Activated CD4-positive, alpha-beta memory T cell treated with anti-CD3 and anti-CD28 coated beads for 36 hours (primary cell): ENCODE measurements around the gene PRDM16. TPM values are rescaled to one million over a fixed set of nuclear protein-coding genes. Genes with fewer than 3 reads are reported as not detected.

ENCODE experiments used
- CTCF ChIA-PET: fragments of 350-600 bp; sonication (Branson Sonifier 250); formaldehyde crosslinking; loops from one replicate; lab custom pipeline; 2021; ENCODE audit warnings: antibody characterized with exemption, inconsistent platforms; lab: Charles Lee
- POLR2A ChIA-PET: fragments of 350-600 bp; sonication (Branson Sonifier 250); formaldehyde crosslinking; loops from one replicate; lab custom pipeline; 2021; ENCODE audit warnings: antibody characterized with exemption; lab: Charles Lee
- DNase-seq: peaks from one replicate; pipeline ENCODE4 v3.0.0-alpha.2; 2020
- H3K27ac Mint-ChIP-seq: one replicate; pipeline ENCODE4 v1.8.0; 2021; ENCODE audit warnings: mixed read lengths
- H3K27me3 Mint-ChIP-seq: one replicate; pipeline ENCODE4 v1.8.0; 2021; ENCODE audit warnings: mixed read lengths
- H3K36me3 Mint-ChIP-seq: one replicate; pipeline ENCODE4 v1.8.0; 2021; ENCODE audit warnings: mixed read lengths
- H3K4me1 Mint-ChIP-seq: one replicate; pipeline ENCODE4 v1.8.0; 2021; ENCODE audit warnings: low read depth, mixed read lengths
- H3K4me3 Mint-ChIP-seq: one replicate; pipeline ENCODE4 v1.8.0; 2021; ENCODE audit warnings: mild to moderate bottlenecking, mixed read lengths
- H3K9me3 Mint-ChIP-seq: one replicate; pipeline ENCODE4 v1.8.0; 2021; ENCODE audit warnings: mixed read lengths
- intact Hi-C: fragments of 100-400 bp; cut with micrococcal nuclease; formaldehyde crosslinking; loops from one replicate; pipeline ENCODE4 v1.15.1; 2023
- total RNA-seq, 2 experiments: library from RNA; stranded (reverse); gene quantifications; one replicate each; pipeline ENCODE4 v1.2.3, GENCODE V29; 2021

Gene PRDM16
- total RNA-seq, 2 experiments from 2014 or later, result not detected

- Mint-ChIP-seq H3K27ac (no peak overlapping the region), H3K9me3 (no peaks in the 10 kb centered on the region), H3K4me1 (no peaks in the 10 kb centered on the region), H3K36me3 (no peaks in the 10 kb centered on the region), H3K27me3 (peaks cover 28% of the 10 kb centered on the region), H3K4me3 (no peak overlapping the region)
- no peak for DNase-seq
- intact Hi-C loops, result no loop called here
- ChIA-PET CTCF (no interaction called here), POLR2A (no interaction called here)
These were observed 100.8 kb downstream of the PRDM16 start for GRCh38 chr1:3169665-3170356.

GRCh38 chr1:3170561-3171453, 101.8 kb downstream of the PRDM16 start:
- Mint-ChIP-seq H3K27me3 (peaks cover 29% of the 10 kb centered on the region), H3K4me1 (no peaks in the 10 kb centered on the region), H3K27ac (no peak overlapping the region), H3K36me3 (no peaks in the 10 kb centered on the region), H3K9me3 (no peaks in the 10 kb centered on the region), H3K4me3 (no peak overlapping the region)
- intact Hi-C loops, result no loop called here
- POLR2A ChIA-PET, result no interaction called here
- CTCF ChIA-PET, result no interaction called here
- no peak for DNase-seq

- Mint-ChIP-seq H3K4me1 (no peaks in the 10 kb centered on the region), H3K27me3 (peaks cover 29% of the 10 kb centered on the region), H3K9me3 (no peaks in the 10 kb centered on the region), H3K36me3 (no peaks in the 10 kb centered on the region), H3K27ac (no peak overlapping the region), H3K4me3 (no peak overlapping the region)
- intact Hi-C loops, result no loop called here
- ChIA-PET CTCF (no interaction called here), POLR2A (no interaction called here)
- DNase-seq, result no peak
These were observed 102.8 kb downstream of the PRDM16 start for GRCh38 chr1:3171761-3172160.

- ChIA-PET CTCF (no interaction called here), POLR2A (no interaction called here)
- Mint-ChIP-seq H3K27ac (no peak overlapping the region), H3K9me3 (no peaks in the 10 kb centered on the region), H3K27me3 (peaks cover 29% of the 10 kb centered on the region), H3K36me3 (no peaks in the 10 kb centered on the region), H3K4me1 (no peaks in the 10 kb centered on the region), H3K4me3 (no peak overlapping the region)
- intact Hi-C loops, result no loop called here
- no peak for DNase-seq
These were observed 103.7 kb downstream of the PRDM16 start for GRCh38 chr1:3172431-3173380.

GRCh38 chr1:3173381-3173980, 104.5 kb downstream of the PRDM16 start:
- Mint-ChIP-seq H3K4me1 (no peaks in the 10 kb centered on the region), H3K36me3 (no peaks in the 10 kb centered on the region), H3K9me3 (no peaks in the 10 kb centered on the region), H3K4me3 (no peak overlapping the region), H3K27me3 (peaks cover 29% of the 10 kb centered on the region), H3K27ac (no peak overlapping the region)
- CTCF ChIA-PET, result no interaction called here
- intact Hi-C loops, result no loop called here
- POLR2A ChIA-PET, result no interaction called here
- no peak for DNase-seq

GRCh38 chr1:3174487-3175247, 105.7 kb downstream of the PRDM16 start:
- peaks cover 29% of the 10 kb centered on the region for H3K27me3 Mint-ChIP-seq
- CTCF ChIA-PET, result no interaction called here
- no peak overlapping the region for H3K27ac Mint-ChIP-seq
- no peak overlapping the region for H3K4me3 Mint-ChIP-seq
- H3K4me1 Mint-ChIP-seq, result no peaks in the 10 kb centered on the region
- DNase-seq, result no peak
- no peaks in the 10 kb centered on the region for H3K9me3 Mint-ChIP-seq
- POLR2A ChIA-PET, result no interaction called here
- intact Hi-C loops, result no loop called here
- no peaks in the 10 kb centered on the region for H3K36me3 Mint-ChIP-seq

- Mint-ChIP-seq H3K4me3 (no peak overlapping the region), H3K27ac (no peak overlapping the region), H3K9me3 (no peaks in the 10 kb centered on the region), H3K36me3 (no peaks in the 10 kb centered on the region), H3K27me3 (peaks cover 27% of the 10 kb centered on the region), H3K4me1 (no peaks in the 10 kb centered on the region)
- no peak for DNase-seq
- CTCF ChIA-PET, result no interaction called here
- POLR2A ChIA-PET, result no interaction called here
- intact Hi-C loops, result no loop called here
These were observed 106.5 kb downstream of the PRDM16 start for GRCh38 chr1:3175486-3175885.

GRCh38 chr1:3176028-3176427, 107.0 kb downstream of the PRDM16 start:
- intact Hi-C loops, result no loop called here
- no peaks in the 10 kb centered on the region for H3K4me1 Mint-ChIP-seq
- no peaks in the 10 kb centered on the region for H3K9me3 Mint-ChIP-seq
- ChIA-PET CTCF (no interaction called here), POLR2A (no interaction called here)
- DNase-seq, result no peak
- no peaks in the 10 kb centered on the region for H3K36me3 Mint-ChIP-seq
- H3K4me3 Mint-ChIP-seq, result no peak overlapping the region
- peaks cover 26% of the 10 kb centered on the region for H3K27me3 Mint-ChIP-seq
- no peak overlapping the region for H3K27ac Mint-ChIP-seq

- no peak overlapping the region for H3K4me3 Mint-ChIP-seq
- H3K4me1 Mint-ChIP-seq, result no peaks in the 10 kb centered on the region
- intact Hi-C loops, result no loop called here
- no peak for DNase-seq
- H3K9me3 Mint-ChIP-seq, result no peaks in the 10 kb centered on the region
- H3K27ac Mint-ChIP-seq, result no peak overlapping the region
- ChIA-PET CTCF (no interaction called here), POLR2A (no interaction called here)
- H3K36me3 Mint-ChIP-seq, result no peaks in the 10 kb centered on the region
- peaks cover 22% of the 10 kb centered on the region for H3K27me3 Mint-ChIP-seq
These were observed 107.8 kb downstream of the PRDM16 start for GRCh38 chr1:3176820-3177219.

GRCh38 chr1:3178279-3178678, 109.3 kb downstream of the PRDM16 start:
- no peak overlapping the region for H3K4me3 Mint-ChIP-seq
- no peak for DNase-seq
- H3K36me3 Mint-ChIP-seq, result no peaks in the 10 kb centered on the region
- H3K4me1 Mint-ChIP-seq, result no peaks in the 10 kb centered on the region
- ChIA-PET POLR2A (no interaction called here), CTCF (no interaction called here)
- intact Hi-C loops, result no loop called here
- no peak overlapping the region for H3K27ac Mint-ChIP-seq
- peaks cover 9% of the 10 kb centered on the region for H3K27me3 Mint-ChIP-seq
- H3K9me3 Mint-ChIP-seq, result no peaks in the 10 kb centered on the region

GRCh38 chr1:3179471-3179870, 110.5 kb downstream of the PRDM16 start:
- H3K4me1 Mint-ChIP-seq, result no peaks in the 10 kb centered on the region

More at GRCh38 chr1:3179471-3179870, 110.5 kb downstream of the PRDM16 start:
- ChIA-PET POLR2A (no interaction called here), CTCF (no interaction called here)
- peaks cover 6% of the 10 kb centered on the region for H3K27me3 Mint-ChIP-seq
- no peak overlapping the region for H3K27ac Mint-ChIP-seq
- intact Hi-C loops, result no loop called here
- no peaks in the 10 kb centered on the region for H3K36me3 Mint-ChIP-seq
- no peak overlapping the region for H3K4me3 Mint-ChIP-seq
- DNase-seq, result no peak
- H3K9me3 Mint-ChIP-seq, result no peaks in the 10 kb centered on the region
